Karpas-422 (cell line): ENCODE measurements around the gene CSNK1A1L. TPM values are rescaled to one million over a fixed set of nuclear protein-coding genes. Genes with fewer than 3 reads are reported as not detected.
A peak's percentile ranks its signal among the peaks of the same experiment; 100 is the strongest.

Experiments used
- DNase-seq: peaks from one replicate; pipeline ENCODE4 v3.0.0-alpha.2; 2015
- H2AFZ ChIP-seq: fragments of 200-600 bp; sonication (generic); 2 replicates; pipeline ENCODE4 v1.6.1; 2014; ENCODE audit warnings: antibody characterized with exemption, low read length, mixed read lengths
- H3K27ac ChIP-seq: fragments of 200-600 bp; sonication (generic); 2 replicates; pipeline ENCODE4 v1.5.1; 2014; ENCODE audit warnings: mild to moderate bottlenecking, low read length, moderate library complexity
- H3K27me3 ChIP-seq: fragments of 200-600 bp; sonication (generic); 2 replicates; pipeline ENCODE4 v1.6.1; 2014; ENCODE audit warnings: low read length, mixed read lengths
- H3K36me3 ChIP-seq: fragments of 200-600 bp; sonication (generic); 2 replicates; pipeline ENCODE4 v1.6.1; 2014; ENCODE audit warnings: low read length, mixed read lengths; ENCODE audit not compliant: insufficient read depth
- H3K4me1 ChIP-seq: fragments of 200-600 bp; sonication (generic); 2 replicates; pipeline ENCODE4 v1.6.1; 2014; ENCODE audit warnings: mild to moderate bottlenecking, low read length, mixed read lengths
- H3K4me2 ChIP-seq: fragments of 200-600 bp; sonication (generic); 2 replicates; pipeline ENCODE4 v1.6.1; 2014; ENCODE audit warnings: low read length, low read depth, mild to moderate bottlenecking; ENCODE audit not compliant: poor library complexity, severe bottlenecking
- H3K4me3 ChIP-seq: fragments of 200-600 bp; sonication (generic); 2 replicates; pipeline ENCODE4 v1.5.1; 2014; ENCODE audit warnings: mild to moderate bottlenecking, antibody characterized with exemption, low read length, mixed read lengths
- H3K79me2 ChIP-seq: fragments of 200-600 bp; sonication (generic); 2 replicates; pipeline ENCODE4 v1.6.1; 2014; ENCODE audit warnings: mild to moderate bottlenecking, low read length, mixed read lengths
- H3K9ac ChIP-seq: fragments of 200-600 bp; sonication (generic); 2 replicates; pipeline ENCODE4 v1.6.0; 2014; ENCODE audit warnings: low read length
- H3K9me2 ChIP-seq: fragments of 200-600 bp; sonication (generic), shearing (Covaris generic); replicated peaks from 2 replicates; pipeline ENCODE4 v1.6.0; 2014; ENCODE audit warnings: mild to moderate bottlenecking, low read length, moderate library complexity; ENCODE audit not compliant: insufficient read depth
- H3K9me3 ChIP-seq: fragments of 300-700, 200-600 bp; sonication (generic); 2 replicates; pipeline ENCODE4 v1.6.1; 2014; ENCODE audit warnings: low read length, mixed read lengths
- H4K20me1 ChIP-seq: fragments of 200-600 bp; sonication (generic); 2 replicates; pipeline ENCODE4 v1.6.1; 2014; ENCODE audit warnings: mild to moderate bottlenecking, antibody characterized with exemption, low read length, low read depth; ENCODE audit not compliant: insufficient read depth
- total RNA-seq: library from RNA; depleted of rRNA; stranded (reverse); fragments of >200 nt; shearing (Covaris generic); gene quantifications from 2 replicates; pipeline ENCODE4 v1.2.3, GENCODE V29; 2014; ENCODE audit warnings: low replicate concordance

The CSNK1A1L gene
- total RNA-seq, 1 experiment from 2014 or later = not detected

DNA sequence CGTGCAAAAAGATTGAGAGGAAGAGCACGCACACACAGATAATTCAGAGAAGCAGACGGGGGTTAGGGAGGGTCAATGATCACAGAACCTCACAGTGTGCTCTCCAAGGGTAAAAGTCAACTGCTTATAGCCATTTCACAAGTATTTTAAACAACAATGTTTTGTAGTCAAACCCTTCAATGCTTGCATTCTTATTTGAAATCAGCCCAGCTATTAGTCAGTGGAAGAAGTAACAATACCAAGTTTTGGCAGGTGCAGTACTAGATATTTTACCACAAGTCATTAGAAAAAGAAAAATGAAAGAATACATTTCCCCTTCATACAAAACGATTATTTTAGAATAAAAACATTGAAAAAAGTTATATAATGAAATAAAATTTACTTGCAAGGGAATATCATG is 2.6 kb downstream of the CSNK1A1L start:
- Histone ChIP-seq H4K20me1 (no peaks in the 10 kb centered on the region), H3K4me2 (no peak overlapping the region), H3K27ac (no peak overlapping the region), H3K4me1 (no peaks in the 10 kb centered on the region), H3K27me3 (no peaks in the 10 kb centered on the region), H3K9ac (no peak overlapping the region), H3K36me3 (no peaks in the 10 kb centered on the region), H2AFZ (no peak overlapping the region), H3K9me3 (no peaks in the 10 kb centered on the region), H3K4me3 (no peak overlapping the region), H3K79me2 (no peaks in the 10 kb centered on the region), H3K9me2 (no peaks in the 10 kb centered on the region)
- no peak for DNase-seq

- H3K9me2 ChIP-seq = no peaks in the 10 kb centered on the region
- H3K4me3 ChIP-seq = no peak overlapping the region
- H3K9ac ChIP-seq = no peak overlapping the region
- H4K20me1 ChIP-seq = no peaks in the 10 kb centered on the region
- no peak overlapping the region for H3K27ac ChIP-seq
- no peak for DNase-seq
- H3K27me3 ChIP-seq = no peaks in the 10 kb centered on the region
- no peaks in the 10 kb centered on the region for H3K79me2 ChIP-seq
- H3K4me1 ChIP-seq = no peaks in the 10 kb centered on the region
- no peak overlapping the region for H3K4me2 ChIP-seq
- H3K36me3 ChIP-seq = no peaks in the 10 kb centered on the region
- H2AFZ ChIP-seq = no peak overlapping the region
- no peaks in the 10 kb centered on the region for H3K9me3 ChIP-seq
These were observed 4.3 kb downstream of the CSNK1A1L start for GRCh38 chr13:37101201-37101600.

DNA sequence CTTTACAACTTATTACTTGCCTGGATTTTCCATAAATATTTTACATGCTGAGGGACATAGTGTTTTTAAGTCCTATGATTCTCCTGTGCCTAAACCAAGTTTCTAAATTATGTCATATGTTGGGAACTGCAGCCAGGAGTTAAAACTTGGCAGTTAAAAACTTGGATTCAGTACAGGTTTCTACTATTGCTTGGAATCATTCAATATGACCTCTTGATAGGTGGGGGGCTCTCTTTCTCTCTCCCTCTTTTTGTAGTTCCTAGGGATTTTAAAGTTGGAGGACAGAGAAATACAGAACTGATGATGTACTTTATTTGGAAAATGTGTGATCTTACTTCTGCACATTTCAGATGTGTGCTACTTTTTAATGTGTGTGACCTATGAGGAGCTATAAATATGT is 4.7 kb downstream of the CSNK1A1L start:
- no peaks in the 10 kb centered on the region for H3K9me3 ChIP-seq
- no peaks in the 10 kb centered on the region for H3K36me3 ChIP-seq
- no peak for DNase-seq
- no peaks in the 10 kb centered on the region for H3K4me1 ChIP-seq
- H3K4me2 ChIP-seq = no peak overlapping the region
- no peak overlapping the region for H3K27ac ChIP-seq
- H3K4me3 ChIP-seq = no peak overlapping the region
- no peak overlapping the region for H2AFZ ChIP-seq
- H3K9me2 ChIP-seq = no peaks in the 10 kb centered on the region
- H3K27me3 ChIP-seq = no peaks in the 10 kb centered on the region
- H3K9ac ChIP-seq = no peak overlapping the region
- H3K79me2 ChIP-seq = no peaks in the 10 kb centered on the region
- no peaks in the 10 kb centered on the region for H4K20me1 ChIP-seq

DNA sequence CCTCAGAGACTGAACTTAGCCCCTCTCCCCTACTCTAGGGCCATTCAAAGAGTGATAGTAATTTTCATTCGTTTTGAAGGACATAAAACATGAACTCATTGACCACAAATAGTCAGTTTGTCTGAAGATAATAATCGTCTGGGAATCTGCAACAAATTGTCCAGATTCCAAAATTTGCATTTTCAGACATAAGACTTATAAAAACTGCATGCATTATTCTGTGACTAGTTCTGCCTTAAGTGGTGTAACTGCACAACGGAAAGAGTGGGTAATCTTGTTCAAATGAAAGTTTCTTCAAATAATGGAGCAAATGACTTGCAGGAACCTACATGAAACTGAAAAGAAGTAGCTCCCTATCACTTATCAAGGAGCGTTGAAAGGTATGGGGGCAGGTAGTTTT is 8.4 kb downstream of the CSNK1A1L start:
- Histone ChIP-seq H3K4me1 (no peaks in the 10 kb centered on the region), H2AFZ (no peak overlapping the region), H3K4me3 (no peak overlapping the region), H3K4me2 (no peak overlapping the region), H4K20me1 (no peaks in the 10 kb centered on the region), H3K36me3 (no peaks in the 10 kb centered on the region), H3K27me3 (no peaks in the 10 kb centered on the region), H3K9ac (no peak overlapping the region), H3K9me3 (no peaks in the 10 kb centered on the region), H3K27ac (no peak overlapping the region), H3K79me2 (no peaks in the 10 kb centered on the region), H3K9me2 (no peaks in the 10 kb centered on the region)
- no peak for DNase-seq

GRCh38 chr13:37094840-37095239 is 10.6 kb downstream of the CSNK1A1L start:
- H2AFZ ChIP-seq = no peak overlapping the region; the same call in 1 of the 2 replicates

GRCh38 chr13:37094099-37094498 is 11.4 kb downstream of the CSNK1A1L start:
- Histone ChIP-seq H3K4me3 (no peak overlapping the region), H3K36me3 (no peaks in the 10 kb centered on the region), H2AFZ (no peak overlapping the region)

More at GRCh38 chr13:37094840-37095239, 10.6 kb downstream of the CSNK1A1L start:
- Histone ChIP-seq H3K9me2 (no peaks in the 10 kb centered on the region), H3K4me3 (no peak overlapping the region), H3K27ac (no peak overlapping the region), H3K36me3 (no peaks in the 10 kb centered on the region), H3K9ac (no peak overlapping the region), H3K4me2 (peak overlapping the region; percentile 31), H4K20me1 (no peaks in the 10 kb centered on the region), H3K9me3 (no peaks in the 10 kb centered on the region), H3K27me3 (no peaks in the 10 kb centered on the region), H3K4me1 (no peaks in the 10 kb centered on the region), H3K79me2 (no peaks in the 10 kb centered on the region)
- DNase-seq = peak; percentile 52

GRCh38 chr13:37091835-37092234 is 13.6 kb downstream of the CSNK1A1L start:
- Histone ChIP-seq H2AFZ (no peak overlapping the region), H3K4me3 (no peak overlapping the region), H4K20me1 (no peaks in the 10 kb centered on the region), H3K27ac (no peak overlapping the region), H3K9ac (no peak overlapping the region), H3K36me3 (no peaks in the 10 kb centered on the region), H3K4me1 (no peaks in the 10 kb centered on the region), H3K9me2 (no peaks in the 10 kb centered on the region), H3K27me3 (no peaks in the 10 kb centered on the region), H3K9me3 (no peaks in the 10 kb centered on the region), H3K79me2 (no peaks in the 10 kb centered on the region), H3K4me2 (no peak overlapping the region)
- no peak for DNase-seq

More at GRCh38 chr13:37094099-37094498, 11.4 kb downstream of the CSNK1A1L start:
- Histone ChIP-seq H3K4me2 (no peak overlapping the region), H3K9me3 (no peaks in the 10 kb centered on the region), H3K4me1 (no peaks in the 10 kb centered on the region), H3K9me2 (no peaks in the 10 kb centered on the region), H4K20me1 (no peaks in the 10 kb centered on the region), H3K79me2 (no peaks in the 10 kb centered on the region), H3K27ac (no peak overlapping the region), H3K9ac (no peak overlapping the region), H3K27me3 (no peaks in the 10 kb centered on the region)
- DNase-seq = no peak

DNA sequence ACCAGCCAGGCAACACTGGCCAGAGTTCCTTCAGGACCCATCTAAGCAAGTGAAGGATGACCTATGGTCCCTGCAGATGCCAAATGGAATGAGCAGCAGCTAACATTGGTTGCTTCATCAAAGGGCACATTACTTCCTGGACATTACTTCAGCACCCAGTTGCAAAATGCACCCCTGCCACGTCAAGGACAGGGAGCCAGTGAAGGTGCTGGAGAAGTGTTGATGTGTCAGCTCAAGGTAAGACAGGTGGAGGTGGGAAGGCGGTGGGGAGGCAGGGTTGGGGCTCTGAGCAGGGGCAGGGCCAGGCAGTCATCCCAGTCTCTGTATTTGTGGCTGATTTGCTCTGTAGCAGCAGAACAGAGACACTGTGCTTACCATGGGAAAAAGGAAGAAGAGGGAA is 14.6 kb downstream of the CSNK1A1L start:
- Histone ChIP-seq H3K79me2 (no peaks in the 10 kb centered on the region), H3K36me3 (no peaks in the 10 kb centered on the region), H3K27ac (no peak overlapping the region), H3K9me3 (no peaks in the 10 kb centered on the region), H3K4me2 (no peak overlapping the region), H4K20me1 (no peaks in the 10 kb centered on the region), H3K4me3 (no peak overlapping the region), H3K27me3 (no peaks in the 10 kb centered on the region), H3K9me2 (no peaks in the 10 kb centered on the region), H3K9ac (no peak overlapping the region), H2AFZ (no peak overlapping the region), H3K4me1 (no peaks in the 10 kb centered on the region)
- DNase-seq = no peak

DNA sequence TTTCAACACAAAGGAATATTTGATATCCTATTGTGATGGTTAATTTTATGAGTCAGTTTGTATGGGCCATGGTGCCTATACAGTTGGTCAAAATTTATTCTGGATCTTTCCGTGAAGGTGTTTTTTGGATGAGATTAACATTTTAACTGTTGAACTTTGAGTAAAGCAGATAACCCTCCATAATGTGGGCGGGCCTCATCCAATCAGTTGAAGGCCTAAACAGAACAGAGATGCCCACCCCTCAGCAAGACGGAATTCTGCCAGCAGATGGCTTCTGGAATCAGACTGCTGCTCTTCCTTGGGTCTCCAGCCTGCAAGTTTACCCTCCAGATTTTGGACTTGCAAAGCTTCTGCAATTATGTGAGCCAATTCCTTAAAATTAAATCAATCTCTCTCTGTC is 16.0 kb downstream of the CSNK1A1L start:
- H3K36me3 ChIP-seq = no peaks in the 10 kb centered on the region
- H3K4me1 ChIP-seq = no peaks in the 10 kb centered on the region
- H3K9me3 ChIP-seq = no peaks in the 10 kb centered on the region
- H3K27ac ChIP-seq = no peak overlapping the region
- H3K4me3 ChIP-seq = no peak overlapping the region
- no peak overlapping the region for H3K9ac ChIP-seq
- H3K9me2 ChIP-seq = no peaks in the 10 kb centered on the region
- no peak overlapping the region for H3K4me2 ChIP-seq
- H2AFZ ChIP-seq = no peak overlapping the region
- no peaks in the 10 kb centered on the region for H3K79me2 ChIP-seq
- DNase-seq = no peak
- H3K27me3 ChIP-seq = no peaks in the 10 kb centered on the region
- no peaks in the 10 kb centered on the region for H4K20me1 ChIP-seq
